Caco-2 (cell line): ENCODE measurements around the gene TLK1. TPM values are rescaled to one million over a fixed set of nuclear protein-coding genes. Genes with fewer than 3 reads are reported as not detected.

Source experiments
- BruUV-seq: library from RNA; stranded (reverse); fragments of 400-500 nt; replicated peaks from 2 replicates; lab custom pipeline; 2021; lab: Mats Ljungman, UMichigan
- CTCF ChIA-PET: fragments of 300-600 bp; sonication (Branson Sonifier 250); formaldehyde crosslinking; loops from one replicate; lab custom pipeline; 2022; ENCODE audit warnings: antibody characterized with exemption; lab: Charles Lee
- POLR2A ChIA-PET: fragments of 300-600 bp; sonication (Branson Sonifier 250); formaldehyde crosslinking; loops from one replicate; lab custom pipeline; 2022; ENCODE audit warnings: antibody characterized with exemption; lab: Charles Lee
- DNase-seq, 2 experiments: peaks; one replicate each; pipeline versions ENCODE4 v3.0.0 to v3.0.0-alpha.2; 2020 to 2022
- H3K27me3 ChIP-seq: replicated peaks from 2 replicates; pipeline ENCODE4 v1.6.0; 2011; ENCODE audit warnings: low read length; ENCODE audit not compliant: control insufficient read depth, insufficient read depth
- H3K36me3 ChIP-seq: 2 replicates; pipeline ENCODE4 v1.5.1; 2011; ENCODE audit warnings: low read length; ENCODE audit not compliant: control insufficient read depth, insufficient read depth
- H3K4me1 ChIP-seq: fragments of 250-450 bp; sonication (Bioruptor Pico); 2 replicates; pipeline ENCODE4 v1.5.1; 2020; ENCODE audit warnings: mild to moderate bottlenecking
- H3K4me3 ChIP-seq: 2 replicates; pipeline ENCODE4 v1.5.1; 2011; ENCODE audit warnings: low read depth, mild to moderate bottlenecking, control low read depth, low read length
- H3K9me3 ChIP-seq: fragments of 250-450 bp; sonication (Bioruptor Pico); 2 replicates; pipeline ENCODE4 v1.5.1; 2020; ENCODE audit warnings: mild to moderate bottlenecking, moderate library complexity
- H3K27ac Mint-ChIP-seq: one replicate; pipeline ENCODE4 v1.8.0; 2022; ENCODE audit warnings: mixed read lengths; ENCODE audit not compliant: unreplicated experiment
- H3K27me3 Mint-ChIP-seq: one replicate; pipeline ENCODE4 v1.8.0; 2022; ENCODE audit warnings: mixed read lengths; ENCODE audit not compliant: insufficient read depth, unreplicated experiment
- H3K36me3 Mint-ChIP-seq: one replicate; pipeline ENCODE4 v1.8.0; 2022; ENCODE audit warnings: mild to moderate bottlenecking, mixed read lengths; ENCODE audit not compliant: insufficient read depth, unreplicated experiment
- H3K4me1 Mint-ChIP-seq: one replicate; pipeline ENCODE4 v1.8.0; 2022; ENCODE audit warnings: low read depth, mixed read lengths; ENCODE audit not compliant: unreplicated experiment
- H3K4me3 Mint-ChIP-seq: one replicate; pipeline ENCODE4 v1.8.0; 2022; ENCODE audit warnings: mild to moderate bottlenecking, moderate library complexity, mixed read lengths; ENCODE audit not compliant: unreplicated experiment
- H3K9me3 Mint-ChIP-seq: one replicate; pipeline ENCODE4 v1.8.0; 2022; ENCODE audit warnings: mixed read lengths; ENCODE audit not compliant: unreplicated experiment
- CTCF ChIP-seq, 2 experiments: fragments of 200-600 bp in 1 of 2; IDR thresholded peaks; 1 replicate in 1 of 2; 2 replicates in 1 of 2; pipeline versions ENCODE4 v1.5.1 to v1.8.0; 2011 to 2022; ENCODE audit warnings: antibody characterized with exemption in 1 of 2, control low read depth in 1 of 2, inconsistent platforms in 1 of 2, low read depth in 1 of 2, low read length in 1 of 2, mild to moderate bottlenecking in 1 of 2, moderate library complexity in 1 of 2; ENCODE audit not compliant: insufficient read depth in 1 of 2, severe bottlenecking in 1 of 2, unreplicated experiment in 1 of 2
- intact Hi-C: fragments of 100-400 bp; cut with micrococcal nuclease; formaldehyde crosslinking; loops from one replicate; pipeline ENCODE4 v1.10.0; 2022; ENCODE audit not compliant: unreplicated experiment
- total RNA-seq: library from RNA; stranded (reverse); gene quantifications from 2 replicates; pipeline ENCODE4 v1.2.3, GENCODE V29; 2022

Gene TLK1
- total RNA-seq, 1 experiment from 2014 or later: 85.1 TPM

GRCh38 chr2:170972296-170973224 is 188.1 kb downstream of the TLK1 start:
- H3K27me3 Mint-ChIP-seq: no peaks in the 10 kb centered on the region
- intact Hi-C loops: loop anchor here (1.0 to 10.0 kb wide), 5 partner anchors 114 to 460 kb away; partner anchors contain the start of genes DCAF17 and METTL8
- peak overlapping the region; percentile 64 for H3K4me3 Mint-ChIP-seq
- DNase-seq: no peak
- CTCF ChIA-PET: interaction anchor here (0.6 to 3.8 kb wide), 7 partner anchors 16 to 461 kb away, joined by 3 to 32 read pairs (median 6); partner anchors contain the start of genes DCAF17 and METTL8
- BruUV-seq: TSS peak; percentile 70
- no peak overlapping the region; the same call in 1 of the 2 replicates for H3K4me3 ChIP-seq
- H3K27me3 ChIP-seq: no peaks in the 10 kb centered on the region
- peaks cover 29% of the 10 kb centered on the region for H3K4me1 ChIP-seq
- H3K36me3 Mint-ChIP-seq: peaks cover 51% of the 10 kb centered on the region
- TF ChIP-seq CTCF (IDR thresholded peaks at IDR 0.05; ENCODE audit: insufficient read depth in 1 of 2, low read depth in 1 of 2, low read length in 1 of 2, severe bottlenecking in 1 of 2, unreplicated experiment in 1 of 2): no peak
- H3K9me3 ChIP-seq: no peaks in the 10 kb centered on the region
- H3K27ac Mint-ChIP-seq: peak overlapping the region; percentile 15
- H3K36me3 ChIP-seq: no peaks in the 10 kb centered on the region
- H3K9me3 Mint-ChIP-seq: no peaks in the 10 kb centered on the region
- H3K4me1 Mint-ChIP-seq: peaks cover 7% of the 10 kb centered on the region
- POLR2A ChIA-PET: no interaction called here

GRCh38 chr2:170971071-170971470 is 189.6 kb downstream of the TLK1 start:
- no peak for TF ChIP-seq CTCF (IDR thresholded peaks at IDR 0.05; ENCODE audit: insufficient read depth in 1 of 2, low read depth in 1 of 2, low read length in 1 of 2, severe bottlenecking in 1 of 2, unreplicated experiment in 1 of 2)
- intact Hi-C loops: loop anchor here (5.0 to 10.0 kb wide), 2 partner anchors 274 to 461 kb away; partner anchors contain the start of genes DCAF17 and METTL8
- ChIA-PET CTCF (no interaction called here), POLR2A (no interaction called here)
- no peaks in the 10 kb centered on the region for H3K9me3 Mint-ChIP-seq
- Histone ChIP-seq H3K9me3 (no peaks in the 10 kb centered on the region), H3K36me3 (no peaks in the 10 kb centered on the region), H3K4me1 (peaks cover 28% of the 10 kb centered on the region), H3K4me3 (no peak overlapping the region), H3K27me3 (no peaks in the 10 kb centered on the region)
- no peak overlapping the region for H3K27ac Mint-ChIP-seq
- H3K36me3 Mint-ChIP-seq: peaks cover 65% of the 10 kb centered on the region
- DNase-seq: no peak
- BruUV-seq: no TSS peak
- H3K4me1 Mint-ChIP-seq: peaks cover 14% of the 10 kb centered on the region
- no peak overlapping the region for H3K4me3 Mint-ChIP-seq
- no peaks in the 10 kb centered on the region for H3K27me3 Mint-ChIP-seq

GRCh38 chr2:170969872-170970496 is 190.7 kb downstream of the TLK1 start:
- H3K27me3 Mint-ChIP-seq: no peaks in the 10 kb centered on the region
- ChIA-PET POLR2A (no interaction called here), CTCF (no interaction called here)
- Histone ChIP-seq H3K27me3 (no peaks in the 10 kb centered on the region), H3K4me3 (no peak overlapping the region), H3K9me3 (no peaks in the 10 kb centered on the region), H3K4me1 (peaks cover 19% of the 10 kb centered on the region), H3K36me3 (no peaks in the 10 kb centered on the region)
- intact Hi-C loops: loop anchor here (5.0 to 10.0 kb wide), 2 partner anchors 275 to 462 kb away; partner anchors contain the start of genes DCAF17 and METTL8
- TF ChIP-seq CTCF (IDR thresholded peaks at IDR 0.05; ENCODE audit: insufficient read depth in 1 of 2, low read depth in 1 of 2, low read length in 1 of 2, severe bottlenecking in 1 of 2, unreplicated experiment in 1 of 2): no peak
- no TSS peak for BruUV-seq
- H3K36me3 Mint-ChIP-seq: peaks cover 76% of the 10 kb centered on the region
- H3K9me3 Mint-ChIP-seq: no peaks in the 10 kb centered on the region
- peaks cover 14% of the 10 kb centered on the region for H3K4me1 Mint-ChIP-seq
- no peak for DNase-seq
- H3K4me3 Mint-ChIP-seq: no peak overlapping the region
- H3K27ac Mint-ChIP-seq: no peak overlapping the region
